HG03432 (cell line): ENCODE results near the gene FAM133A.

Experiments
- ATAC-seq: cut with Tn5 transposase; IDR thresholded peaks from one replicate; pipeline ENCODE4 v1.9.1; 2021; ENCODE audit warnings: mild to moderate bottlenecking, moderate library complexity; ENCODE audit not compliant: unreplicated experiment

Gene FAM133A

DNA sequence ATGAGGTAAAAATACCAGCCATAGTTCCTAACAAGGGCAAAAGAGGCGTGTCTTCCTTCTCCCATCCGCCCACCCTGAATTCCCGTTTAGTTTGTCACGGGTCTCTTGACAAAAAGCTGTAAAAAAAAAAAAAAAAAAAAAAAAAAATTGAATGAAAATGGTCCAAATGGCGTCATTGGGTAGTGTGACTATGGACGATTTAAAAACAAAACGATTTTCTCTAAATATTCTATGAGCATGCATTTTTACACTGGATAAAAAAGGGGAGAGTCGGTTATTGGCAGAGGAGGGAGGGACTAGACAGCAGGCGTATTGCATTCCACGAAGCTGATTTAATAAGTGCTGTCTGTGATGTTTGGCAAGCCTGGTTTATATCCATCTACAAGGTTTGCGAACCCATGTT is at the start of gene FAM133A:
FAM133A (plus strand) TSS at position 338 of the 403 bp plus-strand sequence. CDS start 35,214 bp downstream, outside the sequence.
- ATAC-seq, result peak; percentile 24

DNA sequence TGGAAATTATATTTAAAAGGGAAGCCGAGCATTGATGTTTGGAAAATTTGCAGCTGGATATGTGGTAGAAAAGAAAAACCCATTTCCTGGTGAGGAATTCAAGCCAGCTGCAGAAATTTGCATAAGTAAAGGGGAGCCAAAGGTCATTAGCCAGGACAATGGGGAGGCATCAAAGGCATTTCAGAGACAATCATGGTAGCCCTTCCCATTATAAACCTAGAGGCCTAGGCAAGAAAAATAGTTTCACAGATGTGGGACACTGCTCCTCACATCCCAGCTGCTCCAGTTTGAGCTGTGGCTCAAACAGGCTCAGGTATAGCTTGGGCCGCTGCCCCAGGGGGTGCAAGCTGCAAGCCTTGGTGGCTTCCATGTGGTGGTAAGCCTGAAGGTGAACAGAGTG is 36.4 kb upstream of the FAM133A start:
- no peak for ATAC-seq

DNA sequence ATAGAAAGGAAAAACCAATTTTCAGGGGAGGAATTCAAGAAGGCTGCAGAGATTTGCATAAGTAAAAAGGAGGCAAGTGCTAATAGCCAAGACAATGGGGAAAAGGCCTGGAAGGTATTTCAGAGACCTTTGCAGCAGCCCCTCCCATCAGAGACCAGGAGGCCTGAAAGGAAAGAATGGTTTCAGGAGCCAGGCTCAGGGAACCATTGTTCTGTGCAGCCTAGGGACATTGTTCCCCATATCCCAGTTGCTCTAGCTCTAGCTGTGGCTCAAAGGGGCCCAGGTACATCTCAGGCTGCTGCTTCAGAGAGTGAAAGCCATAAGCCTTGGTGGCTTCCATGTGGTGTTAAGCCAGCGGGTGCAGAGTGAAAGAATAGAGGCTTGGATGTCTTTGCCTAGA is 24.6 kb upstream of the FAM133A start:
- ATAC-seq, result no peak

DNA sequence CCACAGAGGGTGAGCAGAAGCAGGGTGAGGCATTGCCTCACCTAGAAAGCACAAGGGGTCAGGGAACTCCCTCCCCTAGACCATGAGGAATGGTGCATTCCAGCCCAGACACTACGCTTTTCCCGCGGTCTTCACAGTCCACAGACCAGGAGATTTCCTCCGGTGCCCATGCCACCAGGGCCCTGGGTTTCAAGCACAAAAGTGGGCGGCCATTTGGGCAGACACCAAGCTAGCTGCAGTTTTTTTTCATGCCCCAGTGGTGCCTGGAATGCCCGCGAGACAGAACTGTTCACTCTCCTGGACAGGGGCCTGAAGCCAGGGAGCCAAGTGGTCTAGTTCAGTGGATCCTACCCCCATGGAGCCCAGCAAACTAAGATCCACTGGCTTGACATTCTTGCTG is 13.4 kb upstream of the FAM133A start:
- ATAC-seq, result no peak

DNA sequence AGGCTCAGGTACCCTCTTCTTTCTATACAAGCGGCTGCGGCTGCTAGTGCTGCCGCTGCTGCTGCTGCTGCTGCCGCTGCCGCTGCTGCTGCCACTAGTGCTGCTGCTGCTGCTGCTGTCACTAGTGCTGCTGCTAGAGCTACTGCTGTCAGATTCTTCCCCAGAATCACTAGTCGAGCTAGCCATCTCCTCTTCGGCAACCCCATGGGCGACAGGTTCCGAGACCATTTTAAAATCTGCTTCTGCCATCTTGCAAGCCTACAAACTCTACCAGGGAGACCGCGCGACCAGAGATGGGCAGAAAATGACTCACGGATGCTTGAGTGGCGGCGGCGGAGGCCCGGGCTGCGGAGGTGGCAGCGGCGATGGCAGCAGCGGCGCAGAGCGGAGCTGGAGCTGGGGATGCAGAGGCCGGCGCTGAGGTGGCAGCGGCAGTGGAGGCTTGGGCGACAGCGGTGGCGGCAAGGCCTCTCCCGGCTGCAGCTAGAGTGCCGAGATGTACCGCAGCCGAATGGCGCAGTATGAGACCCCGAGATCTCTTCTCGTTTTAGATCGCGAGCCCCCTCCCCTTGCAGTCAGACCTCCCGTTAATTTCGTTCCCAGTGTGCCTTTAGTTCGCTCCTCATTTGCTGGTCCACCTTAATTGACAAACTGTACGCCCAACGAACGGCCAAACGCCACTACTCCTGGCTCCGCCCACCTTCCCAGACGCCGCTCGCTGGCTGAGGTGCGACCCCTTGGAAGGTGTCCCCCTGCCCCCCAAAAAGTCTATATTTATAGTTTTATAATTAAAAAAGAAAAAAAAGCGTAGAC is 744 bp upstream of the FAM133A start, which contains the start of gene NAP1L3:
NAP1L3 (minus strand) TSS at position 523 of the 813 bp plus-strand sequence; CDS start at position 249, 274 bp downstream.
- peak; percentile 81 for ATAC-seq

DNA sequence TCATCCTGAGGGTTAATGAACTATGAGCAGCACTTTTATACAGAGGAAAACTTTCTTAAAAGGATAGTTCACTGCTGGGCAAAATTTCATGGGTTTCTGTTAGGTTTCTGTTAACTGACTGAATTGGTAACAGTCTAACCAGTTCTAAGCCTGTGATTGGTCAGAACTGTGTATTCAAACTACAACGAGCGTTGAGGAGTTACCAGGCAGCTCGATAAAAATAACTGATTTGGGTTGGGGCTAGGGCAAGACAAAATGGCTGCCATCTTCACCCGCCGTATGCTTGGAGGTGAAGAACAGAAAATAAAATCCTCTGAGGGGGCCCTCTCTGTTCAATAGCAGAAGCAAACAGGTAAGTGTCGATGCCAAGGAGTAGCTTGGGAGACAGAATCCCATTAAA is 22.0 kb downstream of the FAM133A start:
- ATAC-seq, result no peak

DNA sequence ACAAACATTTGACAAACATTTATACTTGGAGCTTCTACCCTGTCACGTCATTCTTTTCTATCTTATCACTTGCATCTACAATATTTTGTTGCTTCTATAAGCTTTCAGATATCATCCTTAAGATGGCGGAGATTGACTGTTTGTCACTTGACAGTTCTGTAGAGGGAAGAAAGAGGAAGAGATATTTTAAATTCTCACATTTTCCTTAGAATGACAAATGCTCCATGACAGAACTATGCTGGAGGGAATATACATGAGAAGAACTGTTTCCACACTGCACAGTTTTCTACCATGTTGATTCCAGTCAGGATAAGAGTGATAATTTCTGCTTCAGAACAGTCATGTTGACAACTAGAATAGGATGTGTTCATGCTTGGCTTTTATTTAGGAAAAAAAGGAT is 29.7 kb downstream of the FAM133A start:
- no peak for ATAC-seq

DNA sequence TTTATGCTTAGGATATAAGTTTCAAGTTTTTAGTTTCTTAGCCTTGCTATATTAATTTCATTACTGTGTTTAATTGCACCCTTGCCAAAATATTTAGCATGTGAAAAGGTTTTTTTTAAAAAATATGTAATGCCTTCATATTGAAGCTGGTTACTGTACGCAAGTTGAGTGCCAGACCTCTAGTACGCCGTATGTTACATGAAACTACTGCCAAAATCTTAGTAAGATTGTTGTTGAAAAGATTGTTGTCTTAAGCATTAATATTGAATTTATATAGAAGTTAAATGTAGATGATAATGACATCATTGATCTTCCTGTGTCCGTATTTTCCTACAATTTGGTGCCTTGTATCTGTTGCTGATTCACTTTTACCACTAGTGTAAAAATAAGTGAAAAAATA is 37.1 kb downstream of the FAM133A start:
- no peak for ATAC-seq

DNA sequence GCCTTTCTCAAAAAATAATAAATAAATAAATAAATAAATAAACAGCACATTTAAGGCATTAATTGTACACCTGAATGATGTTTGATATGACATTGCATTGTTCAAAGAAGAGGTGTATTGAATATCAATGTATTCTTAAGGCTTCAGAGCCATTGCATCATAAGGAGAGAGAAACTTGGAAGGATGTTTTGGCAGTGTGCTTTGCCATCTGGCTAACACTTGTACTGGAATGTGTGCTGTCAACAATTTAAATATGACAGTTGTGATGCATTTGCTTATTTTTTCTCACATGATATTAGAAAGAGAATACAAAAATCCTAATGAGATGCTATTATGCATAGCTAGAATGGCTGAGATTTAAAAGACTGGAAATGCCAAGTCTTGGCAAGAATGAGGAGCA is 67.8 kb downstream of the FAM133A start:
- no peak for ATAC-seq

DNA sequence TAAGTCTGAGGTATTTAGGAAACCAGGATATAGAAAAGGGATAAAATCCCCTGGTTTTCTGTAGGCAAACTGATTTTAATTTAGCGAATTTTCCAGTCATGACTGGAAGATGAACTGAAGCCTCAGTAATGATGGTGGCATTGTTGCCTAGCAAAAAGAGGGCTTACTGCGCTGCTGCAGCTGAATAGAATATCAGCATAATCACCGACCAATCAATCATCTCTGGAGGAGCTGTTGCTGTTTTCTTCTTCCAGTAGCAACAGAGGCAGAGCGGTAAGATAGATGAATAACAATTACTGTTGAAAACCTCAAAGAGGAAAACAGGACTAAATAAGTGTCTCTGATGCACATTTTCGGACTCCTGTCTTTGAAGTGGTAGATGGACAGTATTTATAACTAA is 86.2 kb downstream of the FAM133A start:
- ATAC-seq, result no peak
